HepG2 (cell line): ENCODE results near the gene OPA3. TPM values are rescaled to one million over a fixed set of nuclear protein-coding genes. Genes with fewer than 3 reads are reported as not detected.

Experiments used
- AGO2 ChIP-seq: fragments of 200-400 bp; formaldehyde crosslinking; optimal IDR thresholded peaks from 2 replicates; pipeline ENCODE3; 2017; ENCODE audit warnings: mild to moderate bottlenecking, low read depth, low read length, moderate library complexity
- DMAP1 ChIP-seq: IDR thresholded peaks from 2 replicates; pipeline ENCODE4 v1.6.1; 2016
- HNRNPLL ChIP-seq: fragments of 200-400 bp; formaldehyde crosslinking; IDR thresholded peaks from 2 replicates; pipeline ENCODE4 v1.6.1; 2017; ENCODE audit warnings: mild to moderate bottlenecking, low read depth, low read length; ENCODE audit not compliant: poor library complexity, severe bottlenecking
- PHF21A ChIP-seq: sonication (generic); formaldehyde crosslinking; IDR thresholded peaks from 2 replicates; pipeline ENCODE4 v1.5.0; 2020; ENCODE audit warnings: mild to moderate bottlenecking, missing genetic modification reagents
- SNAPC5 ChIP-seq: sonication (generic); formaldehyde crosslinking; IDR thresholded peaks from 2 replicates; pipeline ENCODE4 v1.8.1; 2023; ENCODE audit warnings: mild to moderate bottlenecking, missing genetic modification reagents, borderline replicate concordance
- SNRNP70 ChIP-seq: fragments of 200-400 bp; formaldehyde crosslinking; IDR thresholded peaks from 2 replicates; pipeline ENCODE4 v1.6.1; 2017; ENCODE audit warnings: mild to moderate bottlenecking, low read depth, low read length, moderate library complexity
- TBL1XR1 ChIP-seq: fragments of 150-350 bp; IDR thresholded peaks from 2 replicates; pipeline ENCODE4 v1.6.1; 2014; ENCODE audit warnings: borderline replicate concordance, low read length; ENCODE audit not compliant: partially characterized antibody
- ZFP36 ChIP-seq: fragments of 150-350 bp; IDR thresholded peaks from 2 replicates; pipeline ENCODE4 v1.6.1; 2018; ENCODE audit warnings: borderline replicate concordance, low read length, low read depth; ENCODE audit not compliant: partially characterized antibody
- ZNF598 ChIP-seq: sonication (generic); formaldehyde crosslinking; IDR thresholded peaks from 2 replicates; pipeline ENCODE4 v1.5.1; 2020; ENCODE audit warnings: mild to moderate bottlenecking, missing genetic modification reagents, borderline replicate concordance
- ZNF646 ChIP-seq: sonication (generic); formaldehyde crosslinking; IDR thresholded peaks from 2 replicates; pipeline ENCODE4 v1.9.0; 2021; ENCODE audit warnings: mild to moderate bottlenecking, missing genetic modification reagents
- ZNF781 ChIP-seq: sonication (generic); formaldehyde crosslinking; IDR thresholded peaks from 2 replicates; pipeline ENCODE4 v1.5.1; 2020; ENCODE audit warnings: borderline replicate concordance, mild to moderate bottlenecking, missing genetic modification reagents; ENCODE audit errors: not compliant biosample characterization
- polyA plus RNA-seq, 8 experiments: library from polyadenylated mRNA; depleted of rRNA in 3 of 8; stranded (reverse) in 7 of 8; unstranded in 1 of 8; fragments of >200 nt; fragmentation: Illumina TruSeq in 4 of 8; extraction: Trizol in 4 of 8; gene quantifications; 2 replicates each; pipeline versions ENCODE4 v1.2.1 to v1.2.3, GENCODE V29; 2011 to 2016; ENCODE audit warnings: low read depth in 4 of 8, missing spikeins in 1 of 8, mixed read lengths in 1 of 8; ENCODE audit not compliant: insufficient read depth in 1 of 8
- total RNA-seq, 5 experiments: library from RNA; depleted of rRNA; stranded (reverse); fragments of >200 nt; fragmentation: Illumina TruSeq; extraction: Trizol; gene quantifications; 2 replicates each; pipeline ENCODE4 v1.2.3, GENCODE V29; 2016; ENCODE audit warnings: low read depth in 1 of 5
- TF ChIP-seq, protein P1 (sequence below): sonication (generic); formaldehyde crosslinking; IDR thresholded peaks from 2 replicates; pipeline ENCODE4 v1.4.0; 2020; ENCODE audit warnings: missing genetic modification reagents, borderline replicate concordance
- TF ChIP-seq, protein P2 (sequence below): IDR thresholded peaks from 2 replicates; pipeline ENCODE4 v1.6.1; 2016; ENCODE audit warnings: mild to moderate bottlenecking, missing biosample characterization, missing genetic modification reagents
- TF ChIP-seq, protein P3 (sequence below): sonication (generic); formaldehyde crosslinking; IDR thresholded peaks from 2 replicates; pipeline ENCODE4 v1.4.0; 2020; ENCODE audit warnings: missing genetic modification reagents, mild to moderate bottlenecking, borderline replicate concordance
- TF ChIP-seq, protein P4 (sequence below): IDR thresholded peaks from 2 replicates; pipeline ENCODE4 v1.6.1; 2016

The OPA3 gene
- total and polyA plus RNA-seq, 2 of the 13 experiments (the other 11 are each of a cell fraction or from before 2014, with no cell fraction given), result 8.3 to 17.7 TPM

DNA sequence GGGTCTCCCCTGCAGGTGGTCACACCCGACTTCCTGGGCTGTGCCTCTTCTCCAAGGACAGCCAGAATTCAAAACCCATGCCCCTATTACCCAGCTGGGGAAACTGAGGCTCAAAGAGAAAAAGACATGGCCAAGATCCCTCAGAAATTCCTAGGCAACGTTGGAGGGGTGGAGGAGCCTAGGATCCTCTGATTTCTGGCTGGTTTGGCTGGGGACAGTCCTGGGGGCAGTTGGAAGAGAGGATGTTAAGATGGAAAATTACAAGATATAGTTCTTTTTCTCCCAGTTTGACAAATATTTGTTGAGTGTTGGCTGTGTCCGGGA lies 74.9 kb downstream of the OPA3 start (continued):
- TF ChIP-seq, protein P1, sequence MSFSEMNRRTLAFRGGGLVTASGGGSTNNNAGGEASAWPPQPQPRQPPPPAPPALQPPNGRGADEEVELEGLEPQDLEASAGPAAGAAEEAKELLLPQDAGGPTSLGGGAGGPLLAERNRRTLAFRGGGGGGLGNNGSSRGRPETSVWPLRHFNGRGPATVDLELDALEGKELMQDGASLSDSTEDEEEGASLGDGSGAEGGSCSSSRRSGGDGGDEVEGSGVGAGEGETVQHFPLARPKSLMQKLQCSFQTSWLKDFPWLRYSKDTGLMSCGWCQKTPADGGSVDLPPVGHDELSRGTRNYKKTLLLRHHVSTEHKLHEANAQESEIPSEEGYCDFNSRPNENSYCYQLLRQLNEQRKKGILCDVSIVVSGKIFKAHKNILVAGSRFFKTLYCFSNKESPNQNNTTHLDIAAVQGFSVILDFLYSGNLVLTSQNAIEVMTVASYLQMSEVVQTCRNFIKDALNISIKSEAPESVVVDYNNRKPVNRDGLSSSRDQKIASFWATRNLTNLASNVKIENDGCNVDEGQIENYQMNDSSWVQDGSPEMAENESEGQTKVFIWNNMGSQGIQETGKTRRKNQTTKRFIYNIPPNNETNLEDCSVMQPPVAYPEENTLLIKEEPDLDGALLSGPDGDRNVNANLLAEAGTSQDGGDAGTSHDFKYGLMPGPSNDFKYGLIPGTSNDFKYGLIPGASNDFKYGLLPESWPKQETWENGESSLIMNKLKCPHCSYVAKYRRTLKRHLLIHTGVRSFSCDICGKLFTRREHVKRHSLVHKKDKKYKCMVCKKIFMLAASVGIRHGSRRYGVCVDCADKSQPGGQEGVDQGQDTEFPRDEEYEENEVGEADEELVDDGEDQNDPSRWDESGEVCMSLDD (CRISPR knock-in tag), result 0 out of 2 replicates have a peak, but pooled peaks have one; percentile 16
- TF ChIP-seq SNRNP70 (no peak), AGO2 (no peak), HNRNPLL (no peak), TBL1XR1 (no peak), ZNF598 (no peak), ZNF646 (CRISPR knock-in tag) (no peak), DMAP1 (CRISPR knock-in tag) (no peak), ZFP36 (no peak), ZNF781 (no peak), PHF21A (CRISPR knock-in tag) (peak; percentile 30; the same call in 1 of the 2 replicates), SNAPC5 (CRISPR knock-in tag) (no peak)
- TF ChIP-seq, protein P2, sequence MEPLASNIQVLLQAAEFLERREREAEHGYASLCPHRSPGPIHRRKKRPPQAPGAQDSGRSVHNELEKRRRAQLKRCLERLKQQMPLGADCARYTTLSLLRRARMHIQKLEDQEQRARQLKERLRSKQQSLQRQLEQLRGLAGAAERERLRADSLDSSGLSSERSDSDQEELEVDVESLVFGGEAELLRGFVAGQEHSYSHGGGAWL (CRISPR knock-in tag), result no peak
- TF ChIP-seq, protein P3, sequence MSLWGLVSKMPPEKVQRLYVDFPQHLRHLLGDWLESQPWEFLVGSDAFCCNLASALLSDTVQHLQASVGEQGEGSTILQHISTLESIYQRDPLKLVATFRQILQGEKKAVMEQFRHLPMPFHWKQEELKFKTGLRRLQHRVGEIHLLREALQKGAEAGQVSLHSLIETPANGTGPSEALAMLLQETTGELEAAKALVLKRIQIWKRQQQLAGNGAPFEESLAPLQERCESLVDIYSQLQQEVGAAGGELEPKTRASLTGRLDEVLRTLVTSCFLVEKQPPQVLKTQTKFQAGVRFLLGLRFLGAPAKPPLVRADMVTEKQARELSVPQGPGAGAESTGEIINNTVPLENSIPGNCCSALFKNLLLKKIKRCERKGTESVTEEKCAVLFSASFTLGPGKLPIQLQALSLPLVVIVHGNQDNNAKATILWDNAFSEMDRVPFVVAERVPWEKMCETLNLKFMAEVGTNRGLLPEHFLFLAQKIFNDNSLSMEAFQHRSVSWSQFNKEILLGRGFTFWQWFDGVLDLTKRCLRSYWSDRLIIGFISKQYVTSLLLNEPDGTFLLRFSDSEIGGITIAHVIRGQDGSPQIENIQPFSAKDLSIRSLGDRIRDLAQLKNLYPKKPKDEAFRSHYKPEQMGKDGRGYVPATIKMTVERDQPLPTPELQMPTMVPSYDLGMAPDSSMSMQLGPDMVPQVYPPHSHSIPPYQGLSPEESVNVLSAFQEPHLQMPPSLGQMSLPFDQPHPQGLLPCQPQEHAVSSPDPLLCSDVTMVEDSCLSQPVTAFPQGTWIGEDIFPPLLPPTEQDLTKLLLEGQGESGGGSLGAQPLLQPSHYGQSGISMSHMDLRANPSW, result no peak
- TF ChIP-seq, protein P4, sequence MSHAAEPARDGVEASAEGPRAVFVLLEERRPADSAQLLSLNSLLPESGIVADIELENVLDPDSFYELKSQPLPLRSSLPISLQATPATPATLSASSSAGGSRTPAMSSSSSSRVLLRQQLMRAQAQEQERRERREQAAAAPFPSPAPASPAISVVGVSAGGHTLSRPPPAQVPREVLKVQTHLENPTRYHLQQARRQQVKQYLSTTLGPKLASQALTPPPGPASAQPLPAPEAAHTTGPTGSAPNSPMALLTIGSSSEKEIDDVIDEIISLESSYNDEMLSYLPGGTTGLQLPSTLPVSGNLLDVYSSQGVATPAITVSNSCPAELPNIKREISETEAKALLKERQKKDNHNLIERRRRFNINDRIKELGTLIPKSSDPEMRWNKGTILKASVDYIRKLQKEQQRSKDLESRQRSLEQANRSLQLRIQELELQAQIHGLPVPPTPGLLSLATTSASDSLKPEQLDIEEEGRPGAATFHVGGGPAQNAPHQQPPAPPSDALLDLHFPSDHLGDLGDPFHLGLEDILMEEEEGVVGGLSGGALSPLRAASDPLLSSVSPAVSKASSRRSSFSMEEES (CRISPR knock-in tag), result no peak
